ENCODE measurements around the gene SPNS3.

The SPNS3 gene

DNA sequence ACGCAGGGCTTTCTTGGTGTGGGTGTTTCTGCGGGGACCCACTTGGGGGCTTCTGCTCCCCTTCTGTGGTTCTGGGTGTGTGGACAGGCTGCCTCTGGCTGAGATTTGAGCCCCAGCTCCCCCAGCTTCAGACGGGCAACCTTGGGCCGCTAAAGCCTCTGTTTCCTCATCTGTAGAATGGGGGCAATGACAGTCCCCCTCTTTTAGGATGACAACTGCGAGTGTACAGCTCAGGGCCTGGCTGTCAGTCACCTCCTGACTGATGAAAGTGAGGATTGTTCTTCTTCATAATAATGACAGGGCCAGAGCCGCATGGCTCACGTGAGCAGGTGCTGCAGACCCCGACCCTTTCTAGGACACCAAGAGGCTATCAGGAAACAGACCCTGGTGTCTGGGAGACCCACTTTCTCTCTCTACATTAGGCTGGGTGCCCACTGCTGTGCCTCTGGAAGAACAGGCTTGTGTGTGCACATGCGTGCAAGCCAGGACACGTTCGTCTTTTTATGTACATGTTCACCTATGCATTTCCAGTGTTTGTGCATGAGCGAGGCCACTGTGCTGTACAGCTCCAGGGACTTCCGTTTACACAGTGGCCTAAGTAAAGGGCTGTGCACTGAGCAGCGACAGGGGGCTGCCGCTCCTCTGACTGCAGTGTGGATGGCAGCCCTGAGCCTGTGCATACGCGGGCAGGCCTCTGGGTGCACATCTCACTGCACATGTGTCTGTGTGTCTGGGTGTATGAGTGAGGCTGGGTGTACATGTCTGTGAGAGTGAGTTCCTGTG, 4.6 kb downstream of the SPNS3 start:
- H3K4me3 ChIP-seq (replicated peaks; ENCODE audit: low read depth, low read length): no peak overlapping the region
- DNase-seq (ENCODE audit: low read depth): no peak
- TF ChIP-seq, protein P1, sequence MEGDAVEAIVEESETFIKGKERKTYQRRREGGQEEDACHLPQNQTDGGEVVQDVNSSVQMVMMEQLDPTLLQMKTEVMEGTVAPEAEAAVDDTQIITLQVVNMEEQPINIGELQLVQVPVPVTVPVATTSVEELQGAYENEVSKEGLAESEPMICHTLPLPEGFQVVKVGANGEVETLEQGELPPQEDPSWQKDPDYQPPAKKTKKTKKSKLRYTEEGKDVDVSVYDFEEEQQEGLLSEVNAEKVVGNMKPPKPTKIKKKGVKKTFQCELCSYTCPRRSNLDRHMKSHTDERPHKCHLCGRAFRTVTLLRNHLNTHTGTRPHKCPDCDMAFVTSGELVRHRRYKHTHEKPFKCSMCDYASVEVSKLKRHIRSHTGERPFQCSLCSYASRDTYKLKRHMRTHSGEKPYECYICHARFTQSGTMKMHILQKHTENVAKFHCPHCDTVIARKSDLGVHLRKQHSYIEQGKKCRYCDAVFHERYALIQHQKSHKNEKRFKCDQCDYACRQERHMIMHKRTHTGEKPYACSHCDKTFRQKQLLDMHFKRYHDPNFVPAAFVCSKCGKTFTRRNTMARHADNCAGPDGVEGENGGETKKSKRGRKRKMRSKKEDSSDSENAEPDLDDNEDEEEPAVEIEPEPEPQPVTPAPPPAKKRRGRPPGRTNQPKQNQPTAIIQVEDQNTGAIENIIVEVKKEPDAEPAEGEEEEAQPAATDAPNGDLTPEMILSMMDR (IDR thresholded peaks at IDR 0.05; ENCODE audit: low read length, missing control alignments): no peak

DNA sequence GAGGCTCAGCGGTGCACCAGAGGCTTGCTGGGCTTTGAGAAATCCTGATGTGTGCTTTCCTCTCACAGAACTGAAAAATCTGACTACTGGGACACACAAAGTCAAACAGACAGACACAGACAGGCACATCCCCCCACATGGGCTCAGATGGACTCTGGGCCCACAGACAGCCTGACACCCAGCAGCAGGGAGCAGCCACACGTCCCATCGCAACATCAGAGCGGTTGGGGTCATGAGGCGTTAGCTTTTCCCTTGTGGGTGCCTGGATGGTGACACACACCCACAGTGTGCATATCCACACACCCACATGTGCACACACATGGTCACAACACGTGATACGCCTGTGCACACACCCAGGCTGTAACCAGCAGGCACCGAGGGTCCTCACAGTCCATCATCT, 6.3 kb downstream of the SPNS3 start:
- no peak for DNase-seq (ENCODE audit: low read depth)
- no peak overlapping the region for H3K4me3 ChIP-seq (replicated peaks; ENCODE audit: low read depth, low read length)
- TF ChIP-seq, protein P1 (IDR thresholded peaks at IDR 0.05; ENCODE audit: low read length, missing control alignments): no peak

DNA sequence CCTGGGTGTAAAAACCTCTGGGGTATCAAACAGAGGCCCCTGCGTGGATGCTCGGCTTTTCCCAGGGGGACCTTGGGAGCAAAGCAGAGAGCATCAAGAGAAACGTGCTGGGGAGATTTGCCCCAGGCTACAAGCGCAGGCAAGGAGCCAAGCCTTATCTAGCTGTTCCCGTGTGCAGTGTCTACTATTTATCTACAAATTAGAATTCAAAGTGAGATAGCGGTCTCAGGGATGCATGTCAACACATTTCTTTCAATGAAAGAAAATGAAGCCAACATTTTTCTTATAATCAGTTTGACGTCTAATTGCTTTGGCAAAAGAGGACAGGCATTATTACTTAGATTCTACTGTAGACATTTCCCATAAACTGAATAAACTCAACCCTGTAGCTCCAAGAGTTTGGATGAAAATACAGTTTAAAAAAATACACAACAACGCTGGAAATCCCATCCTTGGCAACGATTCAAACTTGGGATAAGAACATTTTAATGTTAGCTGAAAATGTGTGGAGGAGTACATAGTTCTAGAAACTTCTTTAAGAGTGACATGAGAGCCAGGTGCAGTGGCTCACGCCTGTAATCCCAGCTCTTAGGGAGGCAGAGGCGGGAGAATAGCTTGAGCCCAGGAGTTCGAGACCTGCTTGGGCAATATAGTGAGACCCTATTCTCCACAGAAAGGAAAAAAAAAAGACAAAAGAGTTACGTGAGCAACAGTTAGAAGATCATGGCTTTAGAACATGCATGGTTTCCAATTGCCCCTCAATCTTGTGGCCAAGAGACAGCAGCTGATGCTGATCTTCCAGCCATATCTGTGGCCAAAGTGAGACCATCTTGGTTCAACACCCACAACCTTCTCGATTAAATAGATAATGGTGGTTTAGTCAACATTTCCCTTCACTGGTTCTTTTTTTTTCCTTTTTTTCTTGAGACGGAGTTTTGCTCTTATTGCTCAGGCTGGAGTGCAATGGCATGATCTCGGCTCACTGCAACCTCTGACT, 7.2 kb downstream of the SPNS3 start:
- no peak overlapping the region for H3K4me3 ChIP-seq (replicated peaks; ENCODE audit: low read depth, low read length)
- DNase-seq (ENCODE audit: low read depth): peak; percentile 63
- TF ChIP-seq, protein P1 (IDR thresholded peaks at IDR 0.05; ENCODE audit: low read length, missing control alignments): no peak

DNA sequence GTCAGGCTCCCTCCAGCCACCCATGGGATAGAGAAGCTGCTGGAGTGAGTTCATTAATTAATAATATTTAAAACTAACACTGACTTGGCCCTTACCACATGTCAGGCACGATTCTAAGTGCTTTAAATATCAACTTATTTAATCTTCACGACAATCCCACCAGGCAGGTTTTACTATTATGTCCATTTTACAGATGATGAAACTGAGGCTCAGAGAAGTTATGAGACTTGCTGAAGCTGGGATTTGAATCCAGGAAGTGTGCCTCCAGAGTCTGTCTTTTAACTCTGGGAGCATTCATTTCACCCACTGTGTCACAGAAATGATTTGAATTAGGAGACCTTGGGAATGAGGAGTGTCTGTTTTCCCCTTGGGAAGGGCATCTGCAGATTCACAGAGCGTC, 8.8 kb downstream of the SPNS3 start:
- no peak overlapping the region for H3K4me3 ChIP-seq (replicated peaks; ENCODE audit: low read depth, low read length)
- TF ChIP-seq, protein P1 (IDR thresholded peaks at IDR 0.05; ENCODE audit: low read length, missing control alignments): no peak
- DNase-seq (ENCODE audit: low read depth): no peak

DNA sequence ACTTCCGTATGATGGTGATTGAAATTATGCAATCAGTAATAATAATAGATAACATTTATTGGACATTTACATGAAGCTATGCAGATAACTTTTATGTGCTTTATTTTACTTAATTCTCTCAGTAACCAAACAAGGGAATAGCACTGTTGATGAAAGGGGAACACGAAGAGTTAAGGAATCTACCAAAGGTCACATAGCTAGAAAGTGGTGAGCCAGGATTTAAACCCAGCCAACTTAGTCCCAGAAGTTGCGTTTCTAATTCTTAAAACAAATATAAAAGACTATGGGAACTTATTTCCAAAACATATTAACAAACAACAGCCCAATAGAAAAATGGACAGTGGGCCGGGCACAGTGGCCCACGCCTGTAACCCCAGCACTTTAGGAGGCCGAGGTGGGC, 9.7 kb downstream of the SPNS3 start:
- TF ChIP-seq, protein P1 (IDR thresholded peaks at IDR 0.05; ENCODE audit: low read length, missing control alignments): no peak
- no peak for DNase-seq (ENCODE audit: low read depth)
- no peak overlapping the region for H3K4me3 ChIP-seq (replicated peaks; ENCODE audit: low read depth, low read length)

DNA sequence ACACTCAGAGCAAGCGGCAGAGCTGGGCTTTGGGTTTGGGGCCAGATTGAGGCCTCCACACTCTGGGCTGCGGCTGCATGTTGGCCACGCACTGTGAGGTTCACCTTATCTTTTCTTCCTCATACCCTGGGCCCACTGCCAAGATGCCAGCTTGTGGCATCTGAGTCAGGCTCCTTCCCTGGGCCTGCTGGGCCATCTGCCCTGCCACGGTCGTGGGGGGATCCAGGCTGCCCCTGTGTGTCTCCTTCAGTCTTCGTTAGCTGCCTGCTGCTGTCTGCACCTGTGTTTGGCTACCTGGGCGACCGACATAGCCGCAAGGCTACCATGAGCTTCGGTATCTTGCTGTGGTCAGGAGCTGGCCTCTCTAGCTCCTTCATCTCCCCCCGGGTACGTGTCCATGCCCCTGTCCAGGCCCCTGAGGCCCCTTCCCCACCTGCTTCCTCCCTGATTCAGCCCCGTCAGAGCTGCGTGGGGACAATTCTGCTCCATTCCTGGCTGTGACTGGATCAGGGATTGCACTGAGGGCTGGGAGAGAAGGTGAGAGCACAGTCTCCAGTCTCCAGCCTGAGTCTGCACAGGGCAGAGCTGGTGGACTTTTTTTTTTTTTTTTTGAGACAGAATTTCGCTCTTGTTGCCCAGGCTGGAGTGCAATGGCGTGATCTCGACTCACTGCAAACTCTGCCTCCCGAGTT, 11.2 kb downstream of the SPNS3 start:
- TF ChIP-seq, protein P1 (IDR thresholded peaks at IDR 0.05; ENCODE audit: low read length, missing control alignments): no peak
- no peak overlapping the region for H3K4me3 ChIP-seq (replicated peaks; ENCODE audit: low read depth, low read length)
- no peak for DNase-seq (ENCODE audit: low read depth)

Measured in fibroblast of pulmonary artery (primary cell).